ENCODE data around the gene CYBA. TPM values are rescaled to one million over a fixed set of nuclear protein-coding genes. Genes with fewer than 3 reads are reported as not detected.

The CYBA gene
- total and polyA plus RNA-seq, 8 donors, result 38.0 to 135 (median 68.5) TPM

DNA sequence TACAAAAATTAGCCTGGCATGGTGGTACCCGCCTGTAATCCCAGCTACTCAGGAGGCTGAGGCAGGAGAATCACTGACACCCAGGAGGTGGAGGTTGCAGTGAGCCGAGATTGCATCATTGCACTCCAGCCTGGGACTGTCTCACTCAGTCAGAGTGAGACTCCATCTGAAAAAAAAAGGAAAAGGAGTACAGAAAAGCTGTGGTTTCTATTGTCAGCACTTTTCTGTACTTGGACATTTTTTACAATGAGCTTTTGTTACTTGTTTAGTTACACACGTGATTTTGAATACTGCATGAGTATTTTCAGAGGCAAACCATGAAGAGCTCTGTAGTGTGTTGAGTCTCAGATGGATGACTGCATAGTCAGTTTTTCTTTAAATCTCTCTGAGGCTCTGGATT lies 54.4 kb downstream of the CYBA start:
- no peak for DNase-seq

GRCh38 chr16:88595921-88596320 lies 54.9 kb downstream of the CYBA start:
- no peak for FAIRE-seq
- WGBS, 2 donors, result 94 to 95% methylated on average over 10 of the region's 10 CpGs
- Histone ChIP-seq H3K36me3 (peaks cover 2 to 30% (median 12%) of the 10 kb centered on the region in 3 donors), H3K27me3 (no peaks in the 10 kb centered on the region), H3K27ac (no peak overlapping the region), H3K9me3 (no peaks in the 10 kb centered on the region), H3K4me1 (no peaks in the 10 kb centered on the region), H3K4me3 (no peak overlapping the region)
- intact Hi-C loops (cut with DNase I), result no loop called here
- DNase-seq, result no peak
- no peak for TF ChIP-seq CTCF (IDR thresholded peaks at IDR 0.05)
- no peak for ATAC-seq

More for the DNA sequence above, 54.4 kb downstream of the CYBA start:
- Histone ChIP-seq H3K36me3 (peaks cover 4 to 36% (median 12%) of the 10 kb centered on the region in 3 donors), H3K9me3 (no peaks in the 10 kb centered on the region), H3K4me3 (no peak overlapping the region), H3K27ac (no peak overlapping the region), H3K4me1 (no peaks in the 10 kb centered on the region), H3K27me3 (no peaks in the 10 kb centered on the region)
- intact Hi-C loops (cut with DNase I), result no loop called here
- 79 to 89% methylated on average over 3 of the region's 3 CpGs for WGBS, 2 donors
- ATAC-seq, result peak in 2 of 4 donors; percentile 24 to 44
- FAIRE-seq, result no peak
- no peak for TF ChIP-seq CTCF (IDR thresholded peaks at IDR 0.05)

GRCh38 chr16:88595101-88595500 lies 55.8 kb downstream of the CYBA start:
- DNase-seq, result no peak
- intact Hi-C loops (cut with DNase I), result no loop called here
- 92% methylated on average over 6 of the region's 6 CpGs for WGBS, 2 donors
- no peak overlapping the region for H3K27ac ChIP-seq
- H3K9me3 ChIP-seq, result no peaks in the 10 kb centered on the region
- no peaks in the 10 kb centered on the region for H3K4me1 ChIP-seq
- no peaks in the 10 kb centered on the region for H3K27me3 ChIP-seq
- ATAC-seq, result no peak
- TF ChIP-seq CTCF (IDR thresholded peaks at IDR 0.05), result no peak
- peaks cover 0 to 24% (median 12%) of the 10 kb centered on the region in 3 donors for H3K36me3 ChIP-seq
- no peak overlapping the region for H3K4me3 ChIP-seq
- FAIRE-seq, result no peak

DNA sequence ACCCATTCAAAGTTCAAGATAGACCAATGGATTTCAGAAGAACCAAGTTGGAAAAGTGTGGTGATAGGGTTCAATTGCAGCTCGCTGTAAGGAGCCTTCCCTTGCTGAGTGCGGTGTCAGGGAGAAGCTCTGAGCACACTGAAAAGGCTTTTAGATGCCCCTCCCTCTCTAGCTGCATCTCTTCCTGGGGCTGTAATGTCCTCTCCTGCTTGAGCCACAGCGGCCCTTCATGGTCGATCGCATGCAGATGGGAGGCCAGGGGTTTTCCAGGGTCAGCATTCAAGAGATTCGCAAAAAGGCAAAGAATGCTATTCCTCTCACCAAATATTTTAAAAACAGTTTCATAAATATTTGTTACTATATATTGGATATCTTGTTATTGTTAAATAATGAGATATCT lies 56.9 kb downstream of the CYBA start:
- FAIRE-seq, result no peak
- H3K9me3 ChIP-seq, result no peaks in the 10 kb centered on the region
- no peak overlapping the region for H3K4me3 ChIP-seq

More for the DNA sequence above, 56.9 kb downstream of the CYBA start:
- no peaks in the 10 kb centered on the region for H3K4me1 ChIP-seq
- intact Hi-C loops (cut with DNase I), result no loop called here
- no peaks in the 10 kb centered on the region for H3K27me3 ChIP-seq
- WGBS, 2 donors, result 91% methylated on average over 6 of the region's 6 CpGs
- H3K27ac ChIP-seq, result no peak overlapping the region
- H3K36me3 ChIP-seq, result peaks cover 0 to 24% (median 4%) of the 10 kb centered on the region in 3 donors
- DNase-seq, result no peak
- ATAC-seq, result no peak
- no peak for TF ChIP-seq CTCF (IDR thresholded peaks at IDR 0.05)

Data from pancreas (tissue), 10 donors.